T-cell (primary cell): ENCODE data around the gene BORCS6. TPM values are rescaled to one million over a fixed set of nuclear protein-coding genes. Genes with fewer than 3 reads are reported as not detected.

Experiments
- ATAC-seq, 4 experiments: fragments of 200-7000 bp in 3 of 4; fragments of 150-1000 bp in 1 of 4; cut with Tn5 transposase; replicated peaks in 1 of 4; 1 replicate in 3 of 4; 2 replicates in 1 of 4; pipeline ENCODE4 v1.10.0; 2021; ENCODE audit warnings: moderate library complexity in 3 of 4, mild to moderate bottlenecking in 2 of 4, moderate number of reproducible peaks in 1 of 4
- CTCF ChIA-PET, 2 donors: fragments of 300-600 bp; sonication (Branson Sonifier 250); formaldehyde crosslinking; loops; one replicate each; lab custom pipeline; 2022; ENCODE audit warnings: antibody characterized with exemption in 2 of 2; lab: Charles Lee
- POLR2A ChIA-PET, 2 donors: fragments of 300-600 bp; sonication (Branson Sonifier 250); formaldehyde crosslinking; loops; one replicate each; lab custom pipeline; 2022; ENCODE audit warnings: antibody characterized with exemption in 2 of 2; lab: Charles Lee
- DNase-seq, 35 experiments: peaks; one replicate each; pipeline versions ENCODE4 v3.0.0 to v3.0.0-alpha.2; 2013 to 2023
- H3K27ac ChIP-seq: one replicate; pipeline ENCODE4 v1.5.1; 2013; ENCODE audit warnings: low read length
- H3K27me3 ChIP-seq, 2 experiments: replicated peaks in 1 of 2; 1 replicate in 1 of 2; 2 replicates in 1 of 2; pipeline versions ENCODE4 v1.6.1 to v1.7.0; 2013; ENCODE audit warnings: low read length in 1 of 2, mixed read lengths in 1 of 2; ENCODE audit not compliant: control insufficient read depth in 2 of 2, insufficient read depth in 2 of 2; ENCODE audit errors: extremely low read depth in 1 of 2
- H3K36me3 ChIP-seq, 2 donors: 1 replicate in 1 of 2; 2 replicates in 1 of 2; pipeline versions ENCODE4 v1.6.1 to v1.7.0; 2013; ENCODE audit warnings: low read length in 1 of 2; ENCODE audit not compliant: control insufficient read depth in 2 of 2, insufficient read depth in 1 of 2; ENCODE audit errors: extremely low read depth in 1 of 2
- H3K4me1 ChIP-seq, 2 experiments: 1 replicate in 1 of 2; 2 replicates in 1 of 2; pipeline versions ENCODE4 v1.6.1 to v1.7.0; 2013; ENCODE audit warnings: low read length in 2 of 2, mixed read lengths in 1 of 2; ENCODE audit not compliant: insufficient read depth in 2 of 2, control insufficient read depth in 1 of 2; ENCODE audit errors: extremely low read depth in 1 of 2
- H3K4me3 ChIP-seq, 2 donors: 1 replicate in 1 of 2; 2 replicates in 1 of 2; pipeline versions ENCODE4 v1.5.1 to v1.7.0; 2013; ENCODE audit warnings: mild to moderate bottlenecking in 2 of 2, low read length in 1 of 2, moderate library complexity in 1 of 2; ENCODE audit not compliant: control insufficient read depth in 1 of 2; ENCODE audit errors: extremely low read depth in 1 of 2
- H3K9me3 ChIP-seq: 2 replicates; pipeline ENCODE4 v1.7.0; 2013
- H3K27ac Mint-ChIP-seq, 2 donors: one replicate each; pipeline ENCODE4 v1.8.0; 2020 to 2021; ENCODE audit warnings: mild to moderate bottlenecking in 2 of 2, mixed read lengths in 2 of 2
- H3K27me3 Mint-ChIP-seq, 2 donors: one replicate each; pipeline ENCODE4 v1.8.0; 2021 to 2022; ENCODE audit warnings: mixed read lengths in 2 of 2
- H3K36me3 Mint-ChIP-seq: one replicate; pipeline ENCODE4 v1.8.0; 2021; ENCODE audit warnings: mixed read lengths
- H3K4me1 Mint-ChIP-seq, 3 donors: one replicate each; pipeline ENCODE4 v1.8.0; 2020 to 2022; ENCODE audit warnings: mixed read lengths in 3 of 3, mild to moderate bottlenecking in 1 of 3
- H3K4me3 Mint-ChIP-seq, 3 donors: one replicate each; pipeline ENCODE4 v1.8.0; 2020 to 2022; ENCODE audit warnings: mild to moderate bottlenecking in 3 of 3, mixed read lengths in 3 of 3, moderate library complexity in 3 of 3
- H3K9me3 Mint-ChIP-seq, 3 donors: one replicate each; pipeline ENCODE4 v1.8.0; 2020 to 2022; ENCODE audit warnings: mixed read lengths in 3 of 3
- WGBS: methylation state at CpG from one replicate; pipeline ENCODE4 v1.1.5; 2013; ENCODE audit warnings: missing lambda C conversion rate; ENCODE audit not compliant: insufficient coverage; 5-methylcytosine and 5-hydroxymethylcytosine counted together
- total RNA-seq, 35 experiments: library from RNA in 6 of 35; stranded (reverse) in 6 of 35; fragments of 120-200 nt in 1 of 35; gene quantifications; one replicate each; pipeline versions ENCODE4 v1.2.1 to v1.2.4 and lab custom pipeline; 2013 to 2026

Gene BORCS6
- total RNA-seq, 5 donors from 2014 or later (not counting 1 experiment from before 2014, with no cell fraction given): 6.7 to 21.3 (median 17.2) TPM

DNA sequence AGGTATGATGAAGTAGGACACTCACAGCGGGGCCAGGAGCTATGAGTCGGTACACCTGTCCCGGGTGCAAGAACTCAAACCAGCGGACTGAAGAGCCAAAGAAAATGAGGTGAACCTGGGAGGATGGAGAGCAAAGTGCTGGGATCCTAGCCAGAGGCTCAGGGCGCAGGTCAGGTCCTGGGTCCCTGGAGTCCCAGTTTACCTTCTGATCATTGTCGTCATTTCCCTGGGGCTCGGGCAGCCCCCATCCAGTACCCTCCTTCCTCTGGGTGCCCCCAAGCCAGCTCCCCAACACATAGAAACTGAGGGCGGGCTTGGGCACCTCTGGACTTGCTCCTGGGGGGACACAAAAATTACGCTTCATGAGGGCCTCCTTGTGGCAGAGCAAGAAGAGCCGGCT is 41.7 kb upstream of the BORCS6 start:
- CTCF ChIA-PET: no interaction called here
- 95% methylated on average over 6 of the region's 10 CpGs for WGBS

DNA sequence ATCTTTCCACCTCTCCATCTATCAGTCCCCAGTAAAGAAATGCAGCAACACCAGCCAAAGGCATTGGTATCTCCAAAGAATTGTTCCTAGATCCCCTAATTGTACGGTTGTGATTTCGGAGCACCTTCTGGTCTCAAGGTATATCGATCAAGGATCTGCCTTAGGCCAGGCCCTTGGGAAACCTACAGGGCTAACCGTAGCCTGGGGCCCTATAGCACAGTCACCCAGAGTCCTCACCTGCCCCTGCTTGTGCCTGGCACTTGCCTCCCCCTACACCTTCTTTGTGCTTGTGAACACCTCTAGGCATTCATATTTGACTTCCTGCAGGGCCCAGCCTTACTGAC is 37.2 kb upstream of the BORCS6 start:
- Histone ChIP-seq H3K4me1 (peaks cover 11 to 48% of the 10 kb centered on the region in 2 experiments), H3K27ac (peak overlapping the region; percentile 62), H3K36me3 (peaks cover 29 to 55% of the 10 kb centered on the region in 2 donors), H3K9me3 (no peaks in the 10 kb centered on the region), H3K27me3 (no peaks in the 10 kb centered on the region), H3K4me3 (no peak overlapping the region)
- Mint-ChIP-seq H3K9me3 (no peaks in the 10 kb centered on the region), H3K4me3 (peak overlapping the region in 2 of 3 donors; percentile 37 to 65), H3K4me1 (peaks cover 46 to 72% (median 56%) of the 10 kb centered on the region in 3 donors), H3K36me3 (peaks cover 51% of the 10 kb centered on the region), H3K27me3 (peaks cover 0 to 3% of the 10 kb centered on the region in 2 donors), H3K27ac (peak overlapping the region; percentile 78 to 85)
- 98% methylated on average over 4 of the region's 4 CpGs for WGBS
- ChIA-PET POLR2A (interaction anchor here in 1 of 2 donors (1.3 kb wide), 1 partner anchor 68 kb away, joined by 5 read pairs; the partner anchor contains the start of gene SLC25A35), CTCF (interaction anchor here in 1 of 2 donors (1.4 to 1.6 kb wide), 2 partner anchors 16 to 22 kb away, joined by 3 to 6 read pairs; partner anchors contain the start of gene PFAS)
- DNase-seq: no peak
- ATAC-seq: no peak

More for the DNA sequence above, 41.7 kb upstream of the BORCS6 start:
- no peak overlapping the region for H3K27ac ChIP-seq
- no peaks in the 10 kb centered on the region for H3K27me3 ChIP-seq
- peaks cover 36 to 99% of the 10 kb centered on the region in 2 donors for H3K36me3 ChIP-seq
- Mint-ChIP-seq H3K4me1 (peaks cover 15 to 49% (median 26%) of the 10 kb centered on the region in 3 donors), H3K27ac (no peak overlapping the region), H3K27me3 (no peaks in the 10 kb centered on the region), H3K4me3 (peak overlapping the region in 1 of 3 donors; percentile 43), H3K36me3 (peaks cover 81% of the 10 kb centered on the region), H3K9me3 (no peaks in the 10 kb centered on the region)
- ATAC-seq (no peak), DNase-seq (no peak)
- H3K4me3 ChIP-seq: no peak overlapping the region
- peaks cover 1 to 10% of the 10 kb centered on the region in 2 experiments for H3K4me1 ChIP-seq
- no peaks in the 10 kb centered on the region for H3K9me3 ChIP-seq
- POLR2A ChIA-PET: interaction anchor here in 1 of 2 donors (0.6 kb wide), 1 partner anchor 42 kb away, joined by 3 read pairs; the partner anchor contains the start of gene BORCS6

DNA sequence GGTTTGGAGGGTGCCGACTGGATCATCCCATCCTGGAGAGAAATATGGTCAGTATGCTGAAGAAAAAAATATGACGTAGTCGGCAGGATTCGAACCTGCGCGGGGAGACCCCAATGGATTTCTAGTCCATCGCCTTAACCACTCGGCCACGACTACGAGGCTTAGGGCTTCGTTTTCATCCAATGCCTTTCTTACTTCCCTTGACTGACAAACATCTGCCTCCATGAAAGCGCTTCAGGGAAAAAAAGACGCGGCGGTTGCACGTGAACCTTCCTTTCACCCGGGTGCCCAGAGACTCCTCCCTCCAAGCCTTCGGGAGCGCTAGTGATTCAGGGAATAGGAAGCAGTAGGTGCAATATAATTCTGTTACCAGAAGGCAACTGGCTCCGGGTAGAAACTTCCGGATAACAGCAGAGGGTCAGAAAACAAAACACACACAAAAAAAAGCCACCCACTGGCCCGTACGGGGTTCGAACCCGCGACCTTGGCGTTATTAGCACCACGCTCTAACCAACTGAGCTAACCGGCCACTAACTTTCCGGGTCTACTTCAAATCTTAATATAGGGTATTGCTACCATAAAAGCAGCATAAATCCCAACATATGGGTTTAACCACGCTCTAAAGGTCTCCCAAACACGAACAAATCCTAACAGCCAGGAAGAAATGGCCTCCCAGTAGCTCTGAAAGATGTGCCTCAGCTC is 36.7 kb upstream of the BORCS6 start:
- ChIA-PET POLR2A (interaction anchor here in 1 of 2 donors (1.3 kb wide), 1 partner anchor 69 kb away, joined by 5 read pairs; the partner anchor contains the start of gene SLC25A35), CTCF (interaction anchor here in 1 of 2 donors (0.7 to 1.6 kb wide), 5 partner anchors 17 to 133 kb away, joined by 3 to 6 read pairs (median 3); partner anchors contain the start of gene PFAS)
- Histone ChIP-seq H3K4me3 (no peak overlapping the region), H3K36me3 (peaks cover 24 to 49% of the 10 kb centered on the region in 2 donors), H3K27ac (peak overlapping the region; percentile 62), H3K27me3 (no peaks in the 10 kb centered on the region), H3K9me3 (no peaks in the 10 kb centered on the region), H3K4me1 (peaks cover 11 to 51% of the 10 kb centered on the region in 2 experiments)
- H3K36me3 Mint-ChIP-seq: peaks cover 47% of the 10 kb centered on the region
- H3K4me1 Mint-ChIP-seq: peaks cover 46 to 77% (median 60%) of the 10 kb centered on the region in 3 donors
- 58% methylated on average over 12 of the region's 32 CpGs for WGBS
- peak in 10 of 35 experiments; percentile 7 to 44 (median 19) for DNase-seq
- peaks cover 0 to 3% of the 10 kb centered on the region in 2 donors for H3K27me3 Mint-ChIP-seq
- peak overlapping the region; percentile 78 to 85 for H3K27ac Mint-ChIP-seq
- ATAC-seq: no peak
- H3K4me3 Mint-ChIP-seq: peak overlapping the region; percentile 37 to 65 (median 49)
- no peaks in the 10 kb centered on the region for H3K9me3 Mint-ChIP-seq

DNA sequence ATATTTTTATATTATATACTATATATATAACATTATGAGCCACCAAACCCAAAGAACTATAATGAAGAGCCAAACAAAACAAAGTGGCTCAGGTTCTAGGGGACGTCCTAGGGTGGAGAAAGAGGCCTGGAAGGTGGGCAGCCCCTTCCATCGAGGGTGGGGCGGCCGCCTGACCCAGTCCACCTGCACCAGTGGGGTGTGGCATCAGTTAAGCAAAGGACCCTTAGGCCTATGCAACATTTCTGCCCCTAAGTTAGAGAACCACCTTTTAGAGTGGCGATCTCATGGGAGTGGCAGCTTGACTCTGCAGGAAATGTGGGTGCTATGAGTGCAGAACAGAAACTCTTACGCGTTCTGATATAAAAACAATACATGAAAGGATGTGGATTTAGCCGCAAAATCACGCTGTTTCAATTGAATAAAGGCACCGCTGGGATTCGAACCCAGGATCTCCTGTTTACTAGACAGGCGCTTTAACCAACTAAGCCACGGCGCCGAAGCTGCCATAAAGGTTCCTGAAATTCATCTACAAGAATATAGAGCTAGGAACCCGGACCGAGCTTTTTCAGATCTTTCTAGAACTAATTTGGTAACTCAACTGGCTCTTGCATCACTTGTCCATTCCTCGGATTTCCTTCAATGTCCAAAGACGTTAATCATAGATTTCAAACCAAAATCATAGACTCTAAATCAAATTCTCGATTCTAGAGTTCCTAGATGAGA is 36.0 kb upstream of the BORCS6 start:
- Histone ChIP-seq H3K27ac (peak overlapping the region; percentile 62), H3K27me3 (no peaks in the 10 kb centered on the region), H3K9me3 (no peaks in the 10 kb centered on the region), H3K36me3 (peaks cover 18 to 42% of the 10 kb centered on the region in 2 donors), H3K4me3 (no peak overlapping the region), H3K4me1 (peaks cover 13 to 54% of the 10 kb centered on the region in 2 experiments)
- ChIA-PET POLR2A (interaction anchor here (0.6 to 1.3 kb wide), 5 partner anchors 22 to 70 kb away, joined by 3 to 5 read pairs (median 3); partner anchors contain the start of genes CTC1 (in 2 of the 2), PFAS (in 1 of the 2) and SLC25A35 (in 1 of the 2)), CTCF (interaction anchor here in 1 of 2 donors (0.7 to 1.6 kb wide), 6 partner anchors 17 to 132 kb away, joined by 3 to 6 read pairs (median 3); partner anchors contain the start of gene PFAS)
- WGBS: 27% methylated on average over 12 of the region's 20 CpGs
- Mint-ChIP-seq H3K4me1 (peaks cover 50 to 77% (median 64%) of the 10 kb centered on the region in 3 donors), H3K27ac (peak overlapping the region; percentile 78 to 85), H3K27me3 (peaks cover 0 to 6% of the 10 kb centered on the region in 2 donors), H3K36me3 (peaks cover 40% of the 10 kb centered on the region), H3K4me3 (peak overlapping the region; percentile 37 to 65 (median 49)), H3K9me3 (no peaks in the 10 kb centered on the region)
- peak; percentile 45 to 86 (median 73) for DNase-seq
- peak in 3 of 4 experiments; percentile 3 to 7 (median 5) for ATAC-seq

DNA sequence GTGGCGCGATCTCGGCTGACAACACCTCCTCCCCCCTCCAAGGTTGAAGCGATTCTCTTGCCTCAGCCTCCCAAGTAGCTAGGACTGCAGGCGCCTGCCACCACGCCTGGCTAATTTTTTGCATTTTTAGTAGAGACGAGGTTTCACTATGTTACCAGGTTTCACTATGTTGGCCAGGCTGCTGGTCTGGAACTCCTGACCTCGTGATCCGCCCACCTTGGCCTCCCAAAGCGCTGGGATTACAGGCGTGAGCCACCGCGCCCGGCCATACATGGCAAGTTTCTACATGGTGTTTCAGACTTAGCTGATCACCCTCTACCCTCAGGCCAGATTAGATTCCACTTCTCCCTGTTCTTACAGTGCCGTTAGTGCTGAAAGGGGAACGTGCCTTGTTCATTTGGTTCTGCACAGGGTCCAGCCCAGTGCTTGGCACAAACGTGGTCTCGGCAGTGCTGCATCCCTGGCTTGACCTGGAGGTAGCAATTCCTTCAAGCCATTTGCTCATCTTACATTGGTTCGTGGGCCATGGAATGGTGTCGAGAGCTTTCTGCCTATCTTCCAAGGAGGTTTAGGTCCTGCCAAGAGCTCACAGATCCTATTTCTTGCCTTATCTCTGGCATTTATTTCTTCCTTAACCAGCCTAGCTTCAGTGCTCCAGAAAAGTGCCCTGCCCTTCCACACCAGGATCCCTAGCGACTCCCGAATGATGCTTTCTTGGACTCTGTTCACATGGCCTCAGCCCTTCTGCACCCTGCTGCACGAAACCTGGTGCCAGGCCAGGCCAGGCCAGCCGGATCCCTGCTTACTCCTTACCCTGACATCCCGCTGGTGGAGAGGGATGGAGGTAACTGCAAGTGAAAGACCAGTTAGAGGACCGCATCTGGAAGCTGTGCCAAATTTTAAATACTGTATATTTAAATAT is 35.2 kb upstream of the BORCS6 start:
- Mint-ChIP-seq H3K4me1 (peaks cover 55 to 80% (median 69%) of the 10 kb centered on the region in 3 donors), H3K27me3 (peaks cover 0 to 9% of the 10 kb centered on the region in 2 donors), H3K4me3 (peak overlapping the region; percentile 39 to 87 (median 69)), H3K27ac (peak overlapping the region; percentile 95 to 98), H3K36me3 (peaks cover 36% of the 10 kb centered on the region), H3K9me3 (no peaks in the 10 kb centered on the region)
- no peak overlapping the region for H3K27ac ChIP-seq
- H3K27me3 ChIP-seq: no peaks in the 10 kb centered on the region
- ATAC-seq (no peak), DNase-seq (peak in 1 of 35 experiments; percentile 8)
- H3K4me1 ChIP-seq: peaks cover 14 to 62% of the 10 kb centered on the region in 2 experiments
- WGBS: 96% methylated on average over 21 of the region's 26 CpGs
- H3K9me3 ChIP-seq: no peaks in the 10 kb centered on the region
- CTCF ChIA-PET: interaction anchor here (0.6 to 1.2 kb wide), 6 partner anchors 22 to 132 kb away, joined by 3 read pairs; partner anchors contain the start of genes BORCS6 (in 1 of the 2) and CTC1 (in 1 of the 2)
- H3K4me3 ChIP-seq: no peak overlapping the region
- POLR2A ChIA-PET: interaction anchor here (0.6 to 1.1 kb wide), 7 partner anchors 10 to 150 kb away, joined by 3 to 7 read pairs (median 3); partner anchors contain the start of genes CTC1 (in 2 of the 2) and PFAS (in 1 of the 2)
- peaks cover 10 to 36% of the 10 kb centered on the region in 2 donors for H3K36me3 ChIP-seq
